GM19043 (cell line): ENCODE results near the gene PCOLCE2.

Source experiments
- ATAC-seq: cut with Tn5 transposase; IDR thresholded peaks from one replicate; pipeline ENCODE4 v1.9.1; 2021; ENCODE audit warnings: low read depth; ENCODE audit not compliant: unreplicated experiment

PCOLCE2 gene

GRCh38 chr3:142866841-142867631 is 21.8 kb downstream of the PCOLCE2 start:
- ATAC-seq: no peak

DNA sequence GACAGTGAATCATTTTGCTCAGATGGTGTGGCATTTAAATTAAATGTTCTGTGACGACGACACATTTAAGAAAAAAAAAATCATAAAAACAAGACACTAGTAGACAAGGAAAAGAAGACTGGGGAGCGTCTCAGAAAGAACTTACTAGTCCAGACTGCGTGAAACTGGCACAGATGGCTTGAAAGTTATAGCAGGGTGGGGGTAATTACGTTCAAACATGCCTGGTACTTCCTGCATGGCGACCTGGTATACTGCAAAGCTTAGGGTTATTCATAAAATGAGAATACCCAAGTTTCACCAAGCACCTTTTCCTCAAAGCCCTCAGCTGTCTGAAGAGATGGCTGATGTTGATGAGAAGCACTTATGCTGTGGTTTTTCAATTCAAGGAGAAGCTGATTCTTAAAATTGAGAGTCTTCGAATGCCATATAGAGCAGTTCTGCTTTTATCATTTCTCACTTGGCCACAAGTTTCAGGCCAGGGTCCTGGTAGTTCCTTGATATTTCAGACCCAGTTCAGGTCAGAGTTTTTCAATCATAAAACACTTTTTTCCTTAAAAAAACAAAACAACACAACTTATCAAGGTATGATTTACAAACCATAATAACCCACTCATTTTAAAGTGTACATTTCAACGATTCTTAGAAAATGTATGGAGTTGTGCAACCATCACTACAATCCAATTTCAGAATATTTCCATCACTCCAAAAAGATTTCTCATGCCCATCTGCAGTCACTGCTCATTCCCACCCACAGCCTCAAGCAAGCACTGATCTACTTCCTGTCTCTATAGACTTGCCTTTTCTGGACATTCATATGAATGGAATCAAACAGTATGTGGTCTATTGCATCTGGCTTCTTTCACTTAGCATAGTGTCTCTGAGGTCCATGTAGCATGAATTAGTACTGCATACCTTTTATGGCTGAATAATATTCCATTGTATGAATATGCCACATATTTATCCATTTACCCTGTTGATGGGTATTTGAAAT is 24.7 kb downstream of the PCOLCE2 start:
- ATAC-seq: no peak

DNA sequence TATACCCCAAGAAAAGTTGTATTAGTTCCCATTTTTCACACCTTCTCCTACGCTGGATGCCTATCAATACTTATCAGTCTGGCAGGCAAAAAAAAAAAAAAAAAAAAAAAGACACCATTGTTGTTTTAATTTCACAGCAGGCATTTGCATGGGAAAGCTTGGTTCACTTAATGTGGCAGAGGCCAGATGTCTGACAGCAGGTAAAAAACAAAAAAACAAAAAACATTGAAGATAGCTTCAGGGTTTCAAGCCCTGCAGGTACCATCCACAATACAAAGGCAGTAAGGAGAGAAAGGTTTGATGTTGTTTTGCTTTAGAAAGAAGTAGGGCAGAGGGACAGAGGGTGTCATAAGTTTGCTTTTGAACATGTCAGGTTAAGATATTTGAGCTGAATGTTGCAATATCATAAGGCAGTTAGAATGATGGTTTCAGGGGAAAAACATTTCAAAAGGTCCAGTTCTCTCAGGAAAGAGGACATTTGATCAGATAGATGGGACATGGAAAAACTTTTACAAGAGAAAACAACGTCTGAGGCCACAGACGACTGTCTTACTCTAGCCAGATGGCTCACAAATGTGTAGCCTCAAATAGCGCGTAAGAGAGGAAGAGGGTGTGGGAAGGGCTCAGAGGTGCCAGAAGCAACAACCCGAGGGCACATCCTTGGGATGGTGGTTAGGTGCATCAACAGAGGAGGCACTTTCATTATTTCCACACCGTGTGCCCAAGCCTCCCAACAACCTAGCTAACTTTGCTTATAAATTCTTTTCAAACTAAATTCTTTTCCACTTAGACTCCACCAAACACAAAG is 25.7 kb downstream of the PCOLCE2 start:
- no peak for ATAC-seq

GRCh38 chr3:142861926-142862325 is 27.0 kb downstream of the PCOLCE2 start:
- no peak for ATAC-seq

DNA sequence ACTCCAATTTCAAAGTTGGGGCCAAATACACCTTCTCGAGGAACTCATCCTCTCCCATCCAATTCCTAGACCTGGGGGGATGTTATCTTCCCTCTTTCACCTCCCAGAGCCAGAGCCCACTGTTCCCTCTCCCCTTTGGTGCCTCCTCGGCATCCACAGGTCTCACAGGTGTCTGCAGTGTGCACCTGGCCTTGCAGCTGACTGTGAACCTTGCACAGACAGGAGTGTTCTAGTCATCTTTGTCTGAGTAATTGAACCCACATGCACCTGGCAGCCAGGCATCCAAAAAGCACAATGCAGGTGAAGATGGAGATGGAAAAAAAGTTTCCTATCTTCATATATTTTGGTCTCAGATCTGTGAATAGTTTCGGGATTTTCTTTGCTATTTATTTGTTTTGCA is 30.8 kb downstream of the PCOLCE2 start:
- ATAC-seq: no peak

- ATAC-seq: no peak
These were observed 31.8 kb downstream of the PCOLCE2 start for GRCh38 chr3:142857056-142857455.

DNA sequence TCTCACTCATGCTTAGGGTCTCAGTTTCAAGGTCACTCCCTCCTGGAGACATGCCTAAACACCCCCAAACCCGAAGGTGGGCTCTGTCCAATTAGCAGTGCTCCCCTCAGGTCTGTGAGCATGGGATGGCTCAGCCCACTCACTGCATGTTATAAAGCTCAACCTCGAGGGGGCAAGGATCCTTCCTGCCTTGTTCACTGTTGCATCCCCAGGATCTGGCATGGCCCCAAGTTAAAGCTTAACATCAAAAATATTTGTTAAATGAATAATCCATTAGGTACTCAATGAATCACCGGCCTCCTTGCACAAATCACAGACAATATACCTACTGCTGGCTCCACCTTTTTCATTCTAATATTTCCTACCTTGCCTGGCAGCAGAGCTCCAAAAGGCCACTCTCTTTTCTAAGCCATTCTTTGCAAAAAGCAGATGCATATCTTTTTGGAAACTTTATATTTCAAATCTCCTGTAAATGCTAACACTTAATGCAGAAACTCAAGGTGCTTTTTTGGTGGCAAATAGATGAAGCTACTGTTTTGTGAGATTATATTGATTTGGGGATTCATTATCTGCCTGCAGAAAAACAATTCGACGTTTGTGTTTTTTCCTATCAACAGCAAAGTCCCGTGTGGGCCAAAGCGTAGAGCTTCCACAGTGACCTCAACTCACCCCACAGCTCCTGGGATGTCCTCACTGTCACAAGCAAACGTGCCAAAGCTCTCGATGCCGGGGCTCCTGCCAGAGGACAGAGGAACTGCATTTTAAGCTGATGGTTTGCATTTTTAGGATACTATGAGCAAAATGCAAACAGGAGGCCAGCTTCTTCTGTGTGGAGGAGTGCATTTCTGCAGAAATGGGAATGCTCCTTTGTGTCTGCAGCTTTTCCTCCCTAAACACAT is 35.4 kb downstream of the PCOLCE2 start:
- no peak for ATAC-seq

DNA sequence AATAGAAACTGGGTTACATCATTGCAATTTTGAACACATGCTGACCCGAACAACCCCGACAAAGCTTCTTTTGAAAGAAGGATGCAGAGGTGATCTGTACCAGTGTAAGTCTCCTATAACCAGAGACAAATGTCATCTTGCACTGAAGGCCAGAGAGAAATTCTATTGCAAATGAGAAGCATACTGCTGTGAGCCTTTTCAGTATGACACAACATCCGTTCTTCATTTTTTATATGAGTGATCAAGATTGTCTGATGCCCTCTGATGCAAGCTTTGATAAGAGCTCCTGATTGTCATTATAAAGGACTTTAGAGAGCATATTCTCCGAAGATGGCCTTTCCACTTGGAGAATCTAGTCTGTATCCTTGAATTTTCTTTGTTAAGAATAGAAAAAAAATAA is 36.9 kb downstream of the PCOLCE2 start:
- ATAC-seq: no peak

DNA sequence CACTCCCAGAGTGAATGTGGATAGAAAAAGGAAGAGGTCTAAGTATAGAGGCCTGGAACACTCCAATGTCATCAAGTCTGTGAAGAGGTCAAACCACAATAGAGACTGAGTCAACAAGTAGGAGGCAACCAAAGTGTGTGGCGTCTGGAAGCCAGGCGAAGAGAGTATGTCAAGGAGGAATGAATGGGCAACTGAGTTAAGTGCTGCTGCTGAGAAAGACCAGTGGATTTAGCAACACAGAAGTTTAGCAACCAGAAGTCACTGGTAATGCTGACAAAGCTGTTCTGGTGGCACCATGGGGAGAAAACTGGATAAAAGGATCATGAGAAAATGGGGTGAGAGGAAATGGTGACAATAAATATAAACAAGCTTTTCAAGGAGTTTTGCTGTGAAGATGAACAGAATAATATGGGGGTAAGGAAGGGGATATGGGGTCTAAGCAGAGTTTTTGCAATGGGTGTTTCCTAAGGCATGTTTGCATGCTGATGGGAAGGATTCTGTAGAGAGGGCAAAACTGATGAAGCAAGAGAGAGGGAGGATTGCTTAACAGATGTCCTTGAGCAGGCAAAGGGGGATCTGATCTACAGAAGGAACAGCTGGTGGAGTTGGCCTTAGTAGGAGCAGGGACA is 38.4 kb downstream of the PCOLCE2 start:
- no peak for ATAC-seq

DNA sequence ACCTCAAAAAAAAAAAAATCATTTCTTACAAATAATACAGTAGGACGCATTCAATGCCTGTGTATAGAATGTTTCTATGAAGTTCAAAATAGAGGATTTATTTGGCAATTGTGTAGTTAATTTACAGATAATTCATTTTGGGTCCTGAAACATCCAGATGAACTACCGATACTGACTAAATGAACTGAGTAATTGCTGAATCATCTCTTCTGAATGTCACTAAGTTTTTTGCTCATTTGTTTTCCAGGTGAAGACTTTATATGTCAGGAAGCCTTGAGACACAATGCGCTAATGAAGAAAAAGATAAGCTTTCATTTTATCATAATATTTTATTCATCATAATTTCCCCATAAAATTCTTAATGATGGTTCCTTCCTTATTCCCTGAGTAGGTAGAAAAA is 39.7 kb downstream of the PCOLCE2 start:
- ATAC-seq: no peak

DNA sequence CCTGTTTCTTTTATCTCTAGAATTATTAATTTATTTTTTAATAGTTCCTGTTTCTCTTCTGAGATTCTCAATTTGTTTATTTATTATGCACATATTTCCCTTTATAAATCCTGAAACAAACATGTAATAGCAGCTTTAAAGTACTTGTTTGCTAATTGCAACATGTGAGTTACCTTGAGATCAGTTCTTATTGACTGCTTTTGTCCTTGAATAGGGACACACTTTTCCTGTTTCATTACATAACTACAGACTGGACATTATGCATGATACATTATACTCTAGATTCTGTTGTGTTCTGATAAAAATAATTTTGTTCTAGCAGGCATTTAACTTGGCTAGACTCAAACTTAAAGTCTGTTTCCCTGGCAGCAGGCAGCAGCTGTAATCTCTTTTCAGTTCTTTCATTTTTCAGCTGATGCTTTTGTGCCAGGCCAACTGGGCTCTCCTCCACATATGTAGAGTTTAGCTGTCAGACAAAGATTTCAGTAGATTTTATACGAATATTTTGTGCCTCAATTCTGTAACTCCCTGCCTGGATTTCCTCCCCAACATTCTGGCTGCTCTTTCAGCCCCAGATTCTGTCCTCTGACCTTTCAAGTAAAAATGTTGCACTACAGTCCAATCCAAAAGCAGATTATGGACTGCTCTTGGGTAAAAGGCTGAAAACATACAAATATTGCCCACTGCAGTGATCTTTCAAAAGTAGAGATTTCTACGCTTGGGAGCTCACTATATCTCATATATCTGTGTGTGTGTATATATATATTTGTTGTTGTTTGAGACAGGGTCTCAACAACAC is 41.9 kb downstream of the PCOLCE2 start:
- no peak for ATAC-seq

DNA sequence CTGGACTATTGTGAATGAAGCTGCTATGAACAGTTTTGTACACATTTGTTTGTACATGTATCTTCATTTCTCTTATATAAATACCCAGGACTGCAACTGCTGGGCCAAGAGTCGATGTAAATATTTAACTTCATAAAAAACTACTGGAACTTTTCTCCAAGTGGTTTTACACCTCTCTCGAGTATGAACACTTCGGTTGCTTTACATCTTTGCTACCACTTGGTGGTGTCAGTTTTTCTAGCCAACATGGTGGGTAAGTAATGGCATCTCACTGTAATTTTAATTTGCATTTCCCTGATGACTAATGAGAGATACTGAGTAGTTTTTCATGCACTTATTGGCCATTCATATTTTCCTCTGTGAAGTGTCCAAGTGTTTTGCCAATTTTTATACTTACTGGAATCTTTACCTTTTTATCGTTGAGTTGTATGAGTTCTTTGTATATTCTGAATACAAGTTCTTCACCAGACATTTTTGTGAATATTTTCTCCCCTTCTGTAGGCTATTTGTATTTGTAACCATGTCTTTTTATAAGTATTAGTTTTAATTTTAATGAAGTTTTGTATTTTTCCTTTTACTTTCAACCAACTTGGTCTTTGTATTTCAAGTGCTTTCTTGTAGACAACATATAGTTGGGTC is 44.4 kb downstream of the PCOLCE2 start:
- no peak for ATAC-seq

- ATAC-seq: no peak
These were observed 49.1 kb downstream of the PCOLCE2 start for GRCh38 chr3:142839831-142840230.

GRCh38 chr3:142837526-142837925 is 51.4 kb downstream of the PCOLCE2 start:
- ATAC-seq: no peak

DNA sequence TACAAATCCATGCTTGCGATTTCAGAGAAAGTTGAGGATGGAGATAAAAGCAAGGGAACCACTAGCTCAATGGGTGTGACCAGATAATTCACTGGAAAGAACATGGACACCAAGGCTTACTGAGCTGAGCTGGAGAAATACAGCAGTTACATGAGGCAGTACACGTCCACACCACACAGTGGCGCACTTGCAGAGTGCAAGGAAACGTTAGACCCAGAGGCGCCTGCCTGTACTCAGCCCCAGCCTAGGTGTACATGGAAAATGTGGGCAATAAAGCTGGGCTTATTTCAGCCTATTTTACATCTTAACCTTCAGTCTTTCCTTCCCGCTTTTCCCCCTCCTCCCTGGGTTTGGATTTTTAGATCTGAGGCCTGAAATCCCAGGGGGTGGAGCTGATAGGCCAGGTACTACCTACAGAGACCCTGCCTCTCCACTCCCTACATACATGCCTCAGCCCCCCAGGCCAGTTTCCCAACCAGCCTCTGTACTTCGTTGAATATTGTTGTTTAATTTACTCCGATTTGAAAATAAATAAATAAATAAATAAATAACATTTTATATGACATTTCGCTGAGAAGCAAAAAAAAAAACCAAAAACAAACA is 60.1 kb downstream of the PCOLCE2 start:
- peak; percentile 99 for ATAC-seq

DNA sequence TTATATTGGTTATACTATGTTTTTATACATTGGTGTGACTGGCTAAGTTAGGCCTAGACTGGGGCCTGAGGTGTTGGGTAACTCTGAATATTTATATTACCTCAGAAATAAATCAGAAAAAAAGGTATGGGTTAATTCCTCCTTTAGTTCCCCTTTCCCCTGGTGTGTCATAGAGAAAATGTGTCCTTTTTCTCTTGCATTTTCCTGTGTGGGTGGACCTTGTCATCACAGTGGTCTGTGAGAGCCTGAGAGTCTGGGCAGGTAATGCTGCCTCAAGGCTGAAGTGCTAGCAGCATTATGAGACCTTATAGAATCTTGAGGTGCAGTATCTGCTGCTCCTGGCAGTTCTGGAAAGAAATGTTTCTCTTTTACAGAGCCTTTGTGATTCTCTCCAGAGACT is 69.7 kb downstream of the PCOLCE2 start:
- ATAC-seq: no peak

DNA sequence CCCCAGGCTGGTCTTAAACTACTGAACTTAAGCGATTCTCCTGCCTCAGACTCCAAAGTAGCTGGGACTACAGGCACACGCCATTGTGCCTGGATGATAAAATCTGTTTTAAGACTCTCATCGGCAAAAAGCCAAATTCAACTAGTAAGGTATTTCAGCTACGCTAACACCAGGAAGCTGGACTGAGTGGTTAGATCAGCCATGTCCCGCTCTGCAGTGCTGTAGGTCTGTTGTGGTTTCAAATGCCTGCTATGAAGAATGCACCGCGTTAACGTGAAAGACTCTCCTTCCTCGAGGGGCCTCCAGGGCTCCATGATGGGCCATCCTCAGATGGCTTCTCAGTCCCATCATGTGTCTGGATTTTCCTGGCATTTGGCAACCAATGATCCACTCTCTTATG is 70.2 kb downstream of the PCOLCE2 start:
- ATAC-seq: no peak

GRCh38 chr3:142817897-142818296 is 71.0 kb downstream of the PCOLCE2 start:
- ATAC-seq: no peak
